ENCODE measurements around the gene RALGPS1.

RALGPS1 gene

GRCh38 chr9:127055745-127056402, 141.3 kb downstream of the RALGPS1 start:
- no peak for DNase-seq

- no peak for DNase-seq
Measured at GRCh38 chr9:127056446-127056845, 141.9 kb downstream of the RALGPS1 start.

DNA sequence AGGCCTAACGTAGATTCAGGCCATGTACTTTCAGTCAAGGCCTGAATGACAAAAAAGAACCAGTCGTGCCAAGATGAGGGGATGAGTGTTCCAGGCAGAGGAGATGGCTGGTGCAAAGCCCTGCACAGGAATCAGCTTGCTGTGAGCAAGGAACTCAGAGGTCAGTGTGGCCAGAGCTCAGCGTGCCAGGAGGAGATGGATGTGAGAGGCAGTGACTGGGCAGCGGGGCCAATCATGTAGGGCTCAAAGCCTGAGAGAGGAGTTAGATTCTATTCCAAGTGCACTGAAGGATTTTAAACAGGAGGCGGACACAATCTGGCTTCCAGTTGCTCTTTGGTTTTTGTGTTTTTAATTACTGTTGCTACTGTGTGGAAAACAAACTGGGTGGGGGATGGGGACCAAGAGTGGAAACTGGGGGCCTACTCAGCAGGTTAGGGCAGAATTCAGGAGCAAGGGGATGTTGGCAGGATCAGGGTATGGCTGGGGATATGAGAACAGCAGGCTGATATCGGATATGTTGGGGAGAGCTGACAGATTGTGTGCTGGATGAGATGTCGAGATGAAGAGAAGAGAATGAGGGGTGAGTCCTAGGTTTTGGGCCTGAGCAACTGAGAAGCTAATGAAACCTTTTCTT, 143.5 kb downstream of the RALGPS1 start:
- no peak for DNase-seq

DNA sequence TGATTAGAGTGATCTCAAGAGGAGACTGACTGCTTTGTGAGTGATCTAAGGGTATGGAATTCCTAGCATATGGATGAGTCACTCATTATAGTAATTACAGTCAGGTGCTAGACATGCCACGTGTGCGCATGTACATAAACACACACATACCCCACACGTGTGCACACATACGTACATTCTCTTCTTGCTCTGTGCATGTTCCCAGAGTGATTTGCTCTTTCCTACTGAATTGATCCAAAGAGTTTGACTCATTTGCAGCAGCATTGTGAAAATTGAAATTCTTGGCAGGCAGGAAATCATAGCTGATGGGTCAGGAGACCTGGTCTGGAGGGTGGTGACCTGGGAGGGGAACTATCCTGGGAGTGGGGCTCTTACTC, 144.1 kb downstream of the RALGPS1 start:
- DNase-seq: no peak

DNA sequence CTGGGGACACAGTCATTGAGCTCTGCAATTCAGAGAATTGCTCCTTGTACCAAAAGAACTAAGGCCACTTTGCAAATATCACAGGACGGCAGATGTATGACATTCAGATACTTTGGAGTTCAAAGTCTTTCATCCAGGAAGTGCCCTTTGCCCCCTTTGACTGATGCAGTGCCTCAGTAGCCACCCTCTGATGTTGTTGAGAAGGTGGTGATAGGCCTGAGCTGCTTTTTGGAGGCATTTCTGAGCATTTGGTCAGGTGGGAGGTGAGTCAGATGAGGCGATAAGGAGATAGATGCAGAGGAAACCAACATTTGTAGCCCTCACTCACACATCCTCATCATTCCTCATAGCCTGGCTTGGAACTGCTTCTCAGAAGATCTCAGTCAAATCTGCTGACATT, 144.4 kb downstream of the RALGPS1 start:
- no peak for DNase-seq

- DNase-seq: no peak
Measured at GRCh38 chr9:127059765-127060361, 145.3 kb downstream of the RALGPS1 start.

- no peak for DNase-seq
Measured at GRCh38 chr9:127061411-127061810, 146.8 kb downstream of the RALGPS1 start.

- DNase-seq: no peak
Measured at GRCh38 chr9:127064335-127064734, 149.8 kb downstream of the RALGPS1 start.

DNA sequence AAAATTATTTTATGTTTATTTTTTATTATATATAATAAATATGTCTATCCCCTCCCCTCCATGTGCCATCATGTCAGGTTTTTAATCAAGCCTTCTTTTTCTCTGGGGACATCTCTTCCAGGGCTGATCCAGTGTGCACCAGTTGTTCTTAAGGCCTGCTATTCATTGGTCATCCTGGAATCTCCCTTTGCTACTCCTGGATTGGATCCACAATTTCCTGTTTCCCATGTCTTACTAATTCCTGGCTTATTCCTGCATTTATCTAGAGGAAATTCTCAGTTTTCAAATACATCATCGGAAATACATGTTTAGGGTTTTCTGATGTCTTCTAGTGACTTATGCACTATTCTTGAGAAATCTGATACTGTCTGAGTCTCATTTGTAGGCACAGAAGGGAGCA, 151.0 kb downstream of the RALGPS1 start:
- no peak for DNase-seq

- no peak for DNase-seq
Measured at GRCh38 chr9:127066060-127066850, 151.7 kb downstream of the RALGPS1 start.

DNA sequence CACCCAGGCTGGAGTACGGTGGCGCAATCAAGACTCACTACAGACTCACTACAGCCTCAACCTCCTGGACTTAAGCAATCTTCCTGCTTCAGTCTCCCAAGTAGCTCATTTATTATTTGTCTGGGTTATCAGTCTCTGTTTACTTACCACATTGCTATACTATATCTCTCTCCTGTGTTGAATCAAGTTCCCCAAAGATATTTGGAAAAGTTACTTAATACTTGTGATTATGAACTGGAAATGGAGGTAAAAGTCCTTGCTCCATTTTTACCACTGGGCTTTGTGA, 152.2 kb downstream of the RALGPS1 start:
- no peak for DNase-seq

GRCh38 chr9:127067603-127068220, 153.1 kb downstream of the RALGPS1 start:
- DNase-seq: no peak

DNA sequence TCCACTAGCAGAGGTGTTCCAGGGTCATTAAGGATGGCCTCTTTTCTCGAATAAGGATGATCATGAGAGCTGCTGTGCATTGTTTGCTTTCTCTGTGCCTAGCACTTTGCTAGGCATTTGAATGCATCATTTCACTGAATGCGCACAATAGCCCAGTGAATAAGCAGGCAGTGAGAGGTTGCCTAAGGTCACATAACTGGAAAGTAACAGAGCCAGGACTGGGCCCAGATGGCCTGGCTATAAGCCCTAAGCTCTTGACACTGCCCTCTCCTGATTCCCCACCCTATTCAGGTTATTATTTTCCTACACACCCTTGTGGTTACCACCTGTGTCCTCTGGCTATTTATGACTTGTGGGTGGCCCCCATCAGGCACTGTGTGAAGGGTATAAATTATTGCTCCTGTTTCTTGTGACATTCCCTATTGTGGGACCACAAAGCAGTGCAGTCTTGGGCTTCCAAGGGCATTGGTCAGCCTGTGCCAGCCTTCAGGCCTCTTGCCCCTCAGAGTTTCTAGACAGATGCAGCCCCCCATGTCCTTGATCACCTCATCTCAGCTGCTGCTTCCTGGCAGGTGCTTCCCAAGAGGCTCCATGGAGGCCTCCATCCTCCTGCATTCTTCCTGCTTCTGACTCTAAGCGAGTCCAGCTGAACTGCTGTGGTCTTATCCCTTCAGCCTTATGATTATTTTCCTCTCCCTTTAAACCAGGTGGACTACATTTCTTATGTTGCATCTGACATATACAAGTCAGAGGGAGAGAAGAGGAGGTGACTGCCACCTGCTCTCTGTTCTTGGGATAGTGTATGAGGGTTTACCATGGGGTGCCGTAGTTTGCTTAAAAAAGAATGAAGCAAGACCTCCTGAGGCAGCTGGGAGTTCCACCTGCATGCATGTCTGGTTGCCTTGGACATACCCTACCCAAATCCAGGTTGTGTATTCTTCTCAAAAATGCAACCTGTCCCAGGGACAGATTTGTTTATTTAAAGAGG, 160.3 kb downstream of the RALGPS1 start:
- no peak for DNase-seq

DNA sequence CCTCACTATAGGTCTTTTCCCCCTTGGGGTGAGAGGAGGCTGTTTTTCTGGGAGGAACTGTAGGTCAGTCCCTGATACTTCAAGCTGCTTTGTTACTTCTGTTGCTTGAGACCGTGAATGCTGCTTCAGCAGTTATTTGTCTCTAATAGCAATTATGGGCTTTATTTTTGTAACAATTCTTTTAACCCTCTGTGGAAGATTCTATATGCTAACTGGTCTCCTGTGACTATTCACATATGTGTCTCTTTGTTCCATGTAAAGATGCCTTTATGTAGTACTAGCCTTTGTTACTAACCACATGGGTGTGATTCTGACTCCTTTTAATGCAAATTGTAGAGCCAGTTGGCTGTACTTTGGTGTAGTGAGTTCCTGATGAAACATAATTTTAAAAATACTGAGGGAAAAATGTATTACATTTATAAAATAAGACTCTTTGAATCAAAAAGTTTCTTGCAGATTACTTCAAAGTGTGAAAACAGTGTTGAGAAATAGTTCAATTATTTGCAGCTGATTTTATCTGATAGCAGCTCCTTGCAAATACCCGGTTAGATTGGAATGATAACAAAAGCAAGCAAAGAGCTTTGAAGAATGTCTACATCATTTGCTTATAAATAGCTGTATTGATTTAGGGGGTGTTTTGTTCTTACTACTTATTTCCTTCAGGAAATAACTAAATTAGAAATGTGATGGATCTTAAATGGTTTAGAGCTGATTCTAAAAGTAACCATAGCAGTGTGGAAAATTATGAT, 161.2 kb downstream of the RALGPS1 start:
- DNase-seq: no peak

- DNase-seq: no peak
Measured at GRCh38 chr9:127076860-127077643, 162.5 kb downstream of the RALGPS1 start.

DNA sequence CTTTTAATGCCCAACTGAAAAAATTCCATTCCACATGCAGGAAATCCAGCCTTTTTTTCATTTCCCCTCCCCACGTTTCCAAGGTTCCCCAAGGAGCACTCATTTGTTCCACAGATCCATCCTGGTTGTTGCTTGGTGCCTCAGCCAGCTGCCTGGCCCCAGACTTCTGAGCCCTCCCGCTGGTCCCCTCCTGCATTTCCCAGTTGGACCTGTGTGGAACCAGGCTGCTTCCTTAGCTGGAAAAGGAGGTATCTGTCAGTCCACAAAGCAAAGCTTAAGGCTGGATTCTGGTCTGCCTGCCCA, 163.0 kb downstream of the RALGPS1 start:
- DNase-seq: no peak

- DNase-seq: no peak
Measured at GRCh38 chr9:127078336-127078735, 163.8 kb downstream of the RALGPS1 start.

- DNase-seq: no peak
Measured at GRCh38 chr9:127078988-127079387, 164.4 kb downstream of the RALGPS1 start.

GRCh38 chr9:127079446-127080140, 165.0 kb downstream of the RALGPS1 start:
- DNase-seq: no peak

All from NCI-H1092 (cell line).